ENCODE results near the gene RNF220. TPM values are rescaled to one million over a fixed set of nuclear protein-coding genes. Genes with fewer than 3 reads are reported as not detected.

The RNF220 gene
- total RNA-seq, 2 donors from 2014 or later: 54.8 to 88.7 TPM

GRCh38 chr1:44628962-44629756 is 224.1 kb downstream of the RNF220 start:
- no peak for ATAC-seq (replicated peaks)
- peaks cover 19% of the 10 kb centered on the region for H3K4me1 Mint-ChIP-seq
- no peaks in the 10 kb centered on the region for H3K9me3 Mint-ChIP-seq
- no peaks in the 10 kb centered on the region for H3K27me3 Mint-ChIP-seq
- H3K27ac Mint-ChIP-seq: no peak overlapping the region
- H3K36me3 Mint-ChIP-seq (ENCODE audit: low read depth): peaks cover 25% of the 10 kb centered on the region
- H3K4me3 Mint-ChIP-seq: no peak overlapping the region

GRCh38 chr1:44630116-44630515 is 225.1 kb downstream of the RNF220 start:
- peaks cover 28% of the 10 kb centered on the region for H3K4me1 Mint-ChIP-seq
- H3K4me3 Mint-ChIP-seq: peak overlapping the region; percentile 73
- peak overlapping the region; percentile 73 for H3K27ac Mint-ChIP-seq
- H3K27me3 Mint-ChIP-seq: no peaks in the 10 kb centered on the region
- peaks cover 35% of the 10 kb centered on the region for H3K36me3 Mint-ChIP-seq (ENCODE audit: low read depth)
- no peaks in the 10 kb centered on the region for H3K9me3 Mint-ChIP-seq
- ATAC-seq (replicated peaks): no peak

DNA sequence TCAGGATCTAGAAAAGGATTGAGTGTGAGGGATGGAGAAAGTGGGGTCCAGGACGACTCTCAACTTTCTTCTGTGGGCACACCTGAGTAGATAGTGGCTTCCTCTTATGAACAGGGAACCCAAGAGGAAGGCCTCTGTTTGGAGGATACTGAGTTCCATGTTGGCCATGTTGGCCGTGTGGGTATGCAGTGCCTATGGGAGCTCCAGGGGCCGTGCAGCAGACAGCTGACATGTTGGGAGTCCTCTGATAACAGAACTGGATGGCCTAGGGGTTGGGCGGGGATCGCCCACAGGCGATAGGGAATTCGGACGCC is 226.2 kb downstream of the RNF220 start:
- H3K27me3 Mint-ChIP-seq: no peaks in the 10 kb centered on the region
- peaks cover 28% of the 10 kb centered on the region for H3K4me1 Mint-ChIP-seq
- no peaks in the 10 kb centered on the region for H3K9me3 Mint-ChIP-seq
- ATAC-seq (replicated peaks): peak; percentile 16
- H3K27ac Mint-ChIP-seq: peak overlapping the region; percentile 73
- H3K36me3 Mint-ChIP-seq (ENCODE audit: low read depth): peaks cover 46% of the 10 kb centered on the region
- peak overlapping the region; percentile 73 for H3K4me3 Mint-ChIP-seq

DNA sequence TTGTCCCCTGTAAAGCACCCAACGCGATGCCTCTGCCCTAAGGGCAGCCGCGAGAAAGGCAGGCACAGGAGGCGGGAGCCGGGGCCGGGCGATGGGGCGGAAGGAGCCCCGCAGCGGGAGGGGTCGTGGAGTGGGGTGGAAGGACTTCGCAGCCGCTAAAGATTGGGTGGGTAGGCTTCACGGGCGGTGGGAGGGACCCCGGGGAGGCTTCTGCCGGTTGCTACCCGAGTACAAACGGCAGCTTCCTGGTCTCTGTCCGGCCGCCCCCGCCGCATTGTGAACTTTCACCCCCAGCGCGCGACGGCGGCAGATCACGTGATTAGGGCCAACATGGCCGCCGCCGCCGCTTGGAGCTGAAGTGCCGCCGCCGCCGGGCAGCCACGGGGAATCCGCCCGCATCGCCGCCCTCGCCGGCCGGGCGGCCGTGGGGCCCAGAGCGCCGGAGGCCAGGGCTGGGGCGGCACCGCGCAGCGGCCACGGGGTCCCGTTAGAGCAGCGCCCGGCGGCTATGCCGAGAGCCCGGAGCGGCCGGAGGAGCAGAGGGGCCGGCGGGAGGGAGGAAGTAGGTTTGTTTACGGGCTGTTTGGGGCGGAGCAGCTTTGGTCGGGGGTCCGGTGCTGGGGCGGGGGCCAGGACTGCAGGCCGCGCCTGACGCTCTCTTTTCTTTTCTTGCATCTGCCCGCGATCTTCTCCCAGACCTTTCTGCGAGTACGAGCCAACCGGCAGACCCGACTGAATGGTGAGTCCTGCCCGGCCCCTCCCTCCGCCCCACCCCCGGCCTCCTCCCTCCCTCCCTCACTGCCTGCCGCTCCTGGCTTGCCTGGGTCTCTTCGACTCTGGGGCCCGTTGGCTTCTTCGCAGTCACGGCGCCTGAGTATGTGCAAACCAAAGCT is 226.8 kb downstream of the RNF220 start:
- ATAC-seq (replicated peaks): peak; percentile 88
- Mint-ChIP-seq H3K27me3 (no peaks in the 10 kb centered on the region), H3K9me3 (no peaks in the 10 kb centered on the region), H3K4me1 (peaks cover 28% of the 10 kb centered on the region), H3K27ac (peak overlapping the region; percentile 73), H3K4me3 (peak overlapping the region; percentile 73), H3K36me3 (ENCODE audit: low read depth) (peaks cover 52% of the 10 kb centered on the region)

DNA sequence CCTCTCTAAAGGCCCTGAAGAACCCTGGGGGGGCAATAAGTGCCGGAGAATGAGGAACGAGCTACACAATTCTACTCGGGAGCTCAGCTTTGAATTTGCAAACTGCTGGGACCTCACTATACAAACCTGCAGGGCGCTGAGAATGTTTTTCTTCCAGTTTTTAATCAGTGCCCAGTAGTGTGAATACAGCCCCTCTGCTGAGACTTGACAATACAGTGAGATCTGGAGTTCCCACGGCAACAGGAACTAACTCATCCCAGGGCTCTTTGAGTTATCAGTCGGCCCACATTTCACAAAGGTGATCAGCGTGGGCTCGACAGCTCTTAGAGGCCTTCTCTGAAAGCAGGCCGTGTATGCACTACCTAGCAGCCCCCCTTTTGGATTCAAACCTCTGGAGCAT is 227.5 kb downstream of the RNF220 start:
- ATAC-seq (replicated peaks): no peak
- H3K9me3 Mint-ChIP-seq: no peaks in the 10 kb centered on the region
- H3K4me3 Mint-ChIP-seq: peak overlapping the region; percentile 73
- H3K27ac Mint-ChIP-seq: peak overlapping the region; percentile 73
- H3K36me3 Mint-ChIP-seq (ENCODE audit: low read depth): peaks cover 59% of the 10 kb centered on the region
- peaks cover 28% of the 10 kb centered on the region for H3K4me1 Mint-ChIP-seq
- no peaks in the 10 kb centered on the region for H3K27me3 Mint-ChIP-seq

- peaks cover 28% of the 10 kb centered on the region for H3K4me1 Mint-ChIP-seq
- peak overlapping the region; percentile 73 for H3K4me3 Mint-ChIP-seq
- H3K27me3 Mint-ChIP-seq: no peaks in the 10 kb centered on the region
- H3K27ac Mint-ChIP-seq: peak overlapping the region; percentile 73
- no peaks in the 10 kb centered on the region for H3K9me3 Mint-ChIP-seq
- H3K36me3 Mint-ChIP-seq (ENCODE audit: low read depth): peaks cover 80% of the 10 kb centered on the region
- no peak for ATAC-seq (replicated peaks)
Measured at GRCh38 chr1:44634606-44635189, 229.6 kb downstream of the RNF220 start.

DNA sequence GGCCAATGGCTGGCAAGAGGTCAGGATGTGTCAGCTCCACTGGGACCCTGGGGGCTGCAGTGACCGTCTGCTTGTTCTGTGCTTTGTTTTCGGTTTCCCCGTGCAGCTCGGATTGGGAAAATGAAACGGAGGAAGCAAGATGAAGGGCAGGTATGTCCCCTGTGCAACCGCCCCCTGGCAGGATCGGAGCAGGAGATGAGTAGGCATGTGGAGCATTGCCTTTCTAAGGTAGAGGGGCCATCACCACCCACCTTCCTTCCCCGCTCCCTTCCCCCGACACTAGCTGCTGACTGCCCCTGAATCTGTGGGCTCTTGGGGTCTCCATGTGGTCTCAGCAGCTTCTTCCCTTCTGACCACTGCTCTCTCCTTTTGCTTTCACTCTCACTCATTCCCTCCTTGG is 230.4 kb downstream of the RNF220 start:
- Mint-ChIP-seq H3K36me3 (ENCODE audit: low read depth) (peaks cover 88% of the 10 kb centered on the region), H3K27ac (peak overlapping the region; percentile 73), H3K4me3 (no peak overlapping the region), H3K4me1 (peaks cover 26% of the 10 kb centered on the region), H3K27me3 (no peaks in the 10 kb centered on the region), H3K9me3 (no peaks in the 10 kb centered on the region)
- ATAC-seq (replicated peaks): no peak

DNA sequence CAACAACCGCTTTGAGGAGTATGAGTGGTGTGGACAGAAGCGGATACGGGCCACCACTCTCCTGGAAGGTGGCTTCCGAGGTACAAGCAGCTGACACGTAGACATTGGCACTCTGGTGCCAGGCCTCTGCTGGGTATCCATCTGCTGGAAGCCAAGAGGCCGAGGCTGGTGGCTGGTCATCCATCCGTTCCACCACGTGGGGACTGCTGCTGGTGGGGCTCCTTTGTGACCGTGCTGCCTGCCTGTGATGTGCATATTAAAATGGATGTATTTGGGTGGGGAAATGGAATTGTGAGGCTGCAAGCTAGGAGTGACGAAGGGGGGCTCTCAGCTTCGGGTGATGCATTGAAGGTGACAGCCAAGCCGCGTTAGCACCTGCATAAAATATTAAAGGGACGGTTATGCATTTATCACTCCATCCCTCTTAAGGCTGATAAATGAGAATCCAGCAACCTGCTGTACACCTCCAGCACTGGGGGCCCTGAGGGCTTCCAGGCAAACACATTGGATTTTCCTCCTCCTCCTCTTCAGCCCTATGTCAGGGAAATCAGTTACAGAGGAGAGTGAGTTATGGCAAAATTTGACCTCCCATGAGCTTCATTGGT is 231.1 kb downstream of the RNF220 start:
- ATAC-seq (replicated peaks): no peak
- Mint-ChIP-seq H3K4me1 (peaks cover 19% of the 10 kb centered on the region), H3K9me3 (no peaks in the 10 kb centered on the region), H3K4me3 (no peak overlapping the region), H3K27me3 (no peaks in the 10 kb centered on the region), H3K36me3 (ENCODE audit: low read depth) (peaks cover 89% of the 10 kb centered on the region), H3K27ac (peak overlapping the region; percentile 61)

- peaks cover 97% of the 10 kb centered on the region for H3K36me3 Mint-ChIP-seq (ENCODE audit: low read depth)
- no peak for ATAC-seq (replicated peaks)
Measured at GRCh38 chr1:44636688-44637598, 231.9 kb downstream of the RNF220 start.

GRCh38 chr1:44637702-44638411 is 232.8 kb downstream of the RNF220 start:
- H3K9me3 Mint-ChIP-seq: no peaks in the 10 kb centered on the region
- H3K36me3 Mint-ChIP-seq (ENCODE audit: low read depth): peaks cover 100% of the 10 kb centered on the region
- no peak overlapping the region for H3K4me3 Mint-ChIP-seq
- peak overlapping the region; percentile 79 for H3K27ac Mint-ChIP-seq
- H3K4me1 Mint-ChIP-seq: peaks cover 23% of the 10 kb centered on the region
- H3K27me3 Mint-ChIP-seq: no peaks in the 10 kb centered on the region
- ATAC-seq (replicated peaks): no peak

More at GRCh38 chr1:44636688-44637598, 231.9 kb downstream of the RNF220 start:
- Mint-ChIP-seq H3K4me1 (peaks cover 18% of the 10 kb centered on the region), H3K9me3 (no peaks in the 10 kb centered on the region), H3K27me3 (no peaks in the 10 kb centered on the region), H3K4me3 (no peak overlapping the region), H3K27ac (peak overlapping the region; percentile 61)

- Mint-ChIP-seq H3K27me3 (no peaks in the 10 kb centered on the region), H3K9me3 (no peaks in the 10 kb centered on the region), H3K36me3 (ENCODE audit: low read depth) (peaks cover 100% of the 10 kb centered on the region), H3K4me1 (peaks cover 5% of the 10 kb centered on the region), H3K4me3 (no peak overlapping the region), H3K27ac (no peak overlapping the region)
- ATAC-seq (replicated peaks): no peak
Measured at GRCh38 chr1:44640200-44640853, 235.3 kb downstream of the RNF220 start.

DNA sequence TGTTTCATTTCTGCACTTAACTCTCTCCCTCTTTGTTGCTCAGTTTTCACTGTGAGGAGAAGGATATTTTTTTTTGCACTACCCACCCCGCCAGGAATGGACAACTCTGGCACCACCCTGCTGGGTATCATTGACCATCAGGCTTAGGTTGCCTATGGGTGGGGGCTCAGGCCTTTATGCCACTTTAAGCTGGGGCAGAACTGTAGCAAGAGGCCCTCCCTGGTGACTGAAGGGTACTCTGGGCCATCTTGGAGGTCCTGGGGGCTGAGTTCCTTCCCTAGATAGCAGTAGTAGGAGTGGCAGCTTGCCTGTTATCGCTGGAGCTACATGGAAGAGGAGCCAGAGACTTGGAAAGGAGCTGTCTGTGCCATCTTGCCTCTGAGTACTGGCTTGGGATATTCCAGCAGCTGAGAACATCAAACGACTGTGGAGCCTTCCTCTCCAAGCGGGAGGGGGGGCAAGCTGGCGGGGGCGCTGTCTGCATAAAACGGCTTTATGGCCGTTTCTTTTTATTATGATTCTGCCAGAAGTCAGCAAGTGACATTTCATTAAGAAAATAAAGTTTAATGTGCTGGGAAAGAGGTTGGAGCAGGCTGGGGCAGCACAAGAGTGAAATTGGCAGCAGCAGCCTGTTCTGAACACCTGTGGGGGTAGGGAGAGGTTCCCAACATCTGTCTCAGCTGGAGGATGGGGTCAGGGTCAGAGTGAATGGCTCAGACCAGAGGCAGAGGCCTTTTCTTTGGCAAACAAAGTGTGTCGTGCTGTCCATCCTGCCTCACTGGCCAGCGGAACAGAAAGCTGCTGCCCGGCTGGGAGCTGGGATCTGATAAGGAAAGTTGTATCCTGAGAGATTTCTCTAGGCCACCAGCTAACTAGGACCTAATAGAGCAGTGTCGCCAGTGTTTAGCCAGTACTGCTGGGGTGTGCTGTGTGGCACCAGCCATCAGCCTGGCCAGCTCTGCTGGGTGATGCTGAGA is 236.4 kb downstream of the RNF220 start:
- peaks cover 98% of the 10 kb centered on the region for H3K36me3 Mint-ChIP-seq (ENCODE audit: low read depth)
- peak overlapping the region; percentile 75 for H3K27ac Mint-ChIP-seq
- no peaks in the 10 kb centered on the region for H3K27me3 Mint-ChIP-seq
- no peaks in the 10 kb centered on the region for H3K9me3 Mint-ChIP-seq
- H3K4me1 Mint-ChIP-seq: peaks cover 5% of the 10 kb centered on the region
- H3K4me3 Mint-ChIP-seq: no peak overlapping the region
- ATAC-seq (replicated peaks): no peak
